Measurements from ENCODE around the gene PODXL. TPM values are rescaled to one million over a fixed set of nuclear protein-coding genes. Genes with fewer than 3 reads are reported as not detected.

PODXL gene
- total and polyA plus RNA-seq, 2 of the 8 experiments (the other 6 are each of a cell fraction or from before 2014, with no cell fraction given): 638 to 925 TPM

DNA sequence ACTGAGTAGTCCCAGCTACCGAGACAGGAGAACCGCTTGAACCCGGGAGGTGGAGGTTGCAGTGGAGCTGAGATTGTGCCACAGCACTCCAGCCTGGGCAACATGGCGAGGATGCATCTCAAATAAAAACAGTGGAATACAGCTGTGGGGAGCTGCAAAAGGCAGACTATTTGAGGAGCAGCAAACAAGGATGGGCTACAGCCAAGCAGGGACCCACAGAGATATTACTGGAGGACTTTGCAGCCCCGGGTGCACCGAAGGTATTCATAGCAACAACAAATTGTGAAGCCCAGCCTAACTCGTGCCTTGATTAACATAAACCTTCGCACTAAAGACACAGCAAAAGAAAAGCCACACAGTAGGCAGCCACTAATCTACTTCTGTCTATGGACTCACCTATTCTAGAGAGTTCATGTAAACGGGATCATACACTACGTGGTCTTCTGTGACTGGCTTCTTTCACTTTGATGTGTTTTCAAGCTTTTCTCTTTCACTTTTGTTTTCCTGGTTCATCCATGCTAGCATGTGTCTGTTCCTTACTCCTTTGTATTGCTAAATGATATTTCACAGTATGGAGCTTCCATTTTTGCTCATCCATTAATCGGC, 34.0 kb downstream of the PODXL start:
- Histone ChIP-seq H3K23ac (ENCODE audit: insufficient read length) (no peak overlapping the region), H3K56ac (replicated peaks; ENCODE audit: insufficient read length, low read depth, low read length) (no peak overlapping the region), H2BK20ac (ENCODE audit: low read length) (no peak overlapping the region), H3K9ac (replicated peaks in 1 of 4; ENCODE audit: extremely low read depth in 1 of 4, low read depth in 3 of 4, low read length in 3 of 4) (no peak overlapping the region), H3K79me1 (ENCODE audit: low read depth, low read length) (peaks cover 5% of the 10 kb centered on the region), H3K36me3 (ENCODE audit: control insufficient read depth in 2 of 4, insufficient read depth in 4 of 4, low read length in 3 of 4) (peaks cover 0 to 44% (median 6%) of the 10 kb centered on the region in 4 experiments; a peak in 4 of 8 replicates), H4K20me1 (replicated peaks in 1 of 2; ENCODE audit: control insufficient read depth in 1 of 2, insufficient read depth in 2 of 2, low read length in 2 of 2) (peaks cover 35 to 59% of the 10 kb centered on the region in 2 experiments), H4K5ac (ENCODE audit: insufficient read length, low read depth, low read length) (no peak overlapping the region), H2BK5ac (ENCODE audit: low read depth, low read length) (no peak overlapping the region), H3K18ac (ENCODE audit: extremely low read depth, low read length) (no peak overlapping the region), H3K79me2 (ENCODE audit: control insufficient read depth in 1 of 2, insufficient read depth in 2 of 2, low read length in 2 of 2) (peaks cover 50 to 99% of the 10 kb centered on the region in 2 experiments), H3K4ac (replicated peaks; ENCODE audit: insufficient read length, low read depth, low read length) (no peak overlapping the region), H4K8ac (ENCODE audit: extremely low read depth, insufficient read depth, low read length) (no peak overlapping the region), H3K9me3 (ENCODE audit: insufficient read depth in 2 of 2, low read depth in 1 of 2, low read length in 1 of 2) (no peaks in the 10 kb centered on the region), H2AK5ac (ENCODE audit: low read depth, low read length) (no peak overlapping the region), H2BK12ac (ENCODE audit: low read depth, low read length) (no peak overlapping the region), H2BK120ac (replicated peaks; ENCODE audit: low read depth, low read length) (no peak overlapping the region), H2AFZ (ENCODE audit: low read length) (no peak overlapping the region), H3K23me2 (ENCODE audit: low read depth, low read length) (no peaks in the 10 kb centered on the region), H3K27ac (ENCODE audit: low read depth, low read length) (no peak overlapping the region), H4K91ac (replicated peaks; ENCODE audit: insufficient read length, low read length) (no peak overlapping the region), H3K27me3 (replicated peaks in 1 of 4; ENCODE audit: control insufficient read depth in 3 of 4, extremely low read depth in 1 of 4, insufficient read depth in 3 of 4, low read length in 3 of 4) (no peaks in the 10 kb centered on the region), H3K14ac (ENCODE audit: insufficient read length) (no peak overlapping the region), H3K4me1 (replicated peaks in 1 of 4; ENCODE audit: control insufficient read depth in 3 of 4, insufficient read depth in 4 of 4, low read length in 3 of 4) (peaks cover 5 to 31% (median 24%) of the 10 kb centered on the region in 4 experiments), H3K4me2 (ENCODE audit: insufficient read depth in 1 of 2, low read depth in 2 of 2, low read length in 2 of 2) (peak overlapping the region in 1 of 2 experiments; percentile 7; a peak in 2 of 4 replicates), H3K4me3 (ENCODE audit: extremely low read depth in 1 of 4, insufficient read depth in 2 of 4, low read depth in 3 of 4, low read length in 4 of 4) (peak overlapping the region in 1 of 4 experiments; percentile 12; a peak in 1 of 8 replicates), H2BK15ac (ENCODE audit: low read length) (no peak overlapping the region)
- no peak for DNase-seq (ENCODE audit: low read depth in 1 of 2, low spot score in 2 of 2)
- WGBS, 2 experiments (ENCODE audit: extremely low coverage in 1 of 2, insufficient coverage in 1 of 2, insufficient read length in 1 of 2, insufficient replicate concordance in 2 of 2, low coverage in 1 of 2, low lambda C conversion rate in 2 of 2, missing lambda C conversion rate in 1 of 2): 73% methylated on average over 11 of the region's 11 CpGs; no CpG with 5 or more reads in 1 of the 2 experiments
- ChIA-PET POLR2A (ENCODE audit: partially characterized antibody) (interaction anchor here (1.0 to 3.7 kb wide), 7 partner anchors 10 to 133 kb away, joined by 3 to 28 read pairs (median 5); no protein-coding TSS in a partner anchor), CTCF (ENCODE audit: partially characterized antibody) (interaction anchor here (0.6 to 5.2 kb wide), 8 partner anchors 10 to 797 kb away, joined by 3 to 47 read pairs (median 4); no protein-coding TSS in a partner anchor)
- FAIRE-seq: no peak
- TF ChIP-seq POLR2A (IDR thresholded peaks at IDR 0.05; ENCODE audit: control extremely low read depth in 1 of 2, low read depth in 2 of 2, low read length in 2 of 2): peak in 1 of 2 experiments; percentile 4; a peak in 2 of 3 replicates
- no peak for TF ChIP-seq EGR1 (IDR thresholded peaks at IDR 0.05; ENCODE audit: borderline replicate concordance, low read depth, low read length)

All from H1 (cell line).